CD4-positive, alpha-beta T cell treated with Interleukin-15 for 4 hours (primary cell): ENCODE data around the gene FAM149A.
A peak's percentile ranks its signal among the peaks of the same experiment; 100 is the strongest.

Source experiments
- DNase-seq: peaks from one replicate; pipeline ENCODE4 v3.0.0-alpha.2; 2020; ENCODE audit warnings: low spot score

The FAM149A gene

DNA sequence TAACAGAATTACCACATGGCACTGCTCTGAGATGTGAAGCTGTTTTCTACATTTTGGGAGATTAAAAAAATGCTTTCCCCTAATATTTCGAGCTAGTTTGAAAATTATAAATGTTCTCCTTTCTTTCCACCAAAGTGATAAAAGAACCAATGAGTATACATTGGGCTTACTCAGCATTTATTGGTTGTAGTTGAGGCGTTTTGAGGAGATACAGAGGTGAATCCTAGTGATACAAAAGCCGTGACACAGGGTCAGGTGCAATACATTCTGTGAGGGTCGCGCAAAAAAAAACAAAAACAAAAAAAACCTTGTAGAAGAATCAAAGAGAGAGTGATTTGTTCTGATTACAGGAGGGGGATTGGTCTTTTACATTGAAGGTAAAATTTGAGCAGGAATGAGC is 54.5 kb downstream of the FAM149A start:
- DNase-seq, result no peak

DNA sequence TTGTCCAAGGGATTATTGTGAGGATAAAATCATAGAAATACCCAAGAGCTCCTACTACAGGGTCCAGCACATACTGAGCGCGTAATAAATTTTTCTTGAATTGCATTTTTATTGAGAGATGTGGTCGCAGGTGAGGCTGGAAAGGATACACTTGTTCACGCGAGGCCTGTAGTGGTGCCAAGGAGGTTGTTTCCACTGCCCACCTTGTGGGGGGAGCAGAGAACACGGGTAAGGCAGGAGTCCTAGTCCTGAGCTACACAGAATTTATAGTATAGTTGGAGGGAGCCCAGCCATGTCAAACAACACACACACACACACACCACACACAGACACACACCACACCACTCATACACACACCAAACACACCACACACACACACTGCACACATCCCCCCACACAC is 55.1 kb downstream of the FAM149A start:
- DNase-seq, result no peak

DNA sequence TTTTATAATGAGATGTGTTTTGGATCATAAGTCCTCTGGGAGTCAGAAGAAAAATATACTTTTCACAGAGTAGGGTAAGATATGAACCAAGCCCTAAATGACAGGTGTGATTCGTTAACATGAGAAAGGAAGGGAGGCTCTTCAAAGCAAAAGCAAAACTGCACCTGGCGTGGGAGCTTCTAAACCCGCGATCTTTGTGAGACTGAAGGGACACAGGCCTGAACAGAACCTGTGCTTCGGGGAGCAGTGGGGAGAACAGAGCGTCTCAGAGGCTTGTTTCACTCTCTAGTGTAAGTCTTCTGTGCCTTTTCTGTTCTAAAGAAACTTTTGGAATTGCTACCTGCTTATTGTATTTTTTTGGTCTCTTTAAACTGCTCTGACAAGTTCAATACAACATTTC is 56.6 kb downstream of the FAM149A start:
- DNase-seq, result no peak

DNA sequence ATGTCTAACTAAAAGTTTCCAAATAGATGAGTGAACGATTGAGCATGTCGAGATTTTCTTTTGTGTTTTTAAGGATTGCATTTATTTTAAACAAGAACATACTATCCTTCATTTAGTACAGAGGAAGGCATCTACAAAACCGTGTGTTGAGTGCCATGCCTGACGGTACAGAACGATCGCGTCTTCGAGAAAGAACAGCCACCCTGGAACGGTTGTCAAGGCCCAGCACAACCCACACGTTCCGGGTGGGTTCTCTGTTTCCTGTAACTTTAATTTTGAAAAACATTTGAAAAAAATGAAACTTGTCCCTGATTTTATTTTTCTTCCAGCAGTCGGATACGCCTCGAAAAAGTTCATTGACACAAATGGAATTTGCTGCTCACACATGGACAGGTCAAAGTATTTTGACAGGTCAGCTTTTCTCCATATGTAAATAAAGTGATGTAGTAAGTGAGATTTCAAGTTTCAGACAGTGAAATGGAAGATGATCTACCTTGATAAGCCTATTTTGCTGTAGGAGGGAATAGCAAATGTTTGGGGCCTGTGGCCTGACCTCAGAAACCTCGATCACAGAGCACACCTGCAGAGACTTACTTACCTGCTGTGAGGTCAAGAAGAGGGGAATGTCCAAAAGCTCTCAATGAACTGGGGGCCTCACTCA is 62.5 kb downstream of the FAM149A start:
- no peak for DNase-seq

DNA sequence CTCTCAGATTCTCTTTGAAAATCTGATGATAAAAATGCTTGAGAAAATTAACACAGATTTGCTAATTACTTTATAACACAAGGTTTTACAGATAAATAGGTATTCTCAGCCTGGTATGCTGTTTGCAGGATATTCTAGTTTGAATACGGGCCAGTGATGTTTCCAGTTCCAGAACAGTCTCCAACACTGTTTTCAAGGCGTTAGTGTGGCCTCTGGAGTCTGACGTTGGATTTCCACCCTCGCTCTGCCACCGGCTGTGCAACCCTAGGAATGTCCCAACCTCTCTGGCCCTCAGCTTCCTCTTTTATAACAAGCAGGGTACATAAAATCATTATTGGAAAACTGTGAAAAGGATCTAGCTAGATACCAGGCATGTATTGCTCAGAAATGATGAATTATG is 63.1 kb downstream of the FAM149A start:
- DNase-seq, result no peak

DNA sequence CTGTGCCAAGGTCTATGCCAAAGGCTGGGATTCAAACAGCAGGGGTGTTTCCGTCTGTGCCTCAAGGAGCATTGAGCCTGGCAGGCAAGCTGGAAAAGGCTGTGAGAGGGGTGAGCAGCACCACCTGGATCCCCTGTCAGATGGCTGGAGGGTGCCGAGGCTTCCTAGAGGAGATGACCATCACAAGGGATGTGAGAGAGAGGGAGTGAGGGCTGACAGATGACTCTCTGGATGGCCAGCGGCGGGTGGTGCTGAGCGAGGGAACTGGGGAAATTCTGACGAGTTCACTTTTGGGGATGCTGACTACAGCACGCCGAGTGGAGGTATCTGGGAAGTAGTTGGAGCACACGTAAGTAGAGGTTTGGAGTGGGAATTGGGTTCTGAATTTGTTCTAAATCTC is 64.2 kb downstream of the FAM149A start:
- DNase-seq, result no peak

DNA sequence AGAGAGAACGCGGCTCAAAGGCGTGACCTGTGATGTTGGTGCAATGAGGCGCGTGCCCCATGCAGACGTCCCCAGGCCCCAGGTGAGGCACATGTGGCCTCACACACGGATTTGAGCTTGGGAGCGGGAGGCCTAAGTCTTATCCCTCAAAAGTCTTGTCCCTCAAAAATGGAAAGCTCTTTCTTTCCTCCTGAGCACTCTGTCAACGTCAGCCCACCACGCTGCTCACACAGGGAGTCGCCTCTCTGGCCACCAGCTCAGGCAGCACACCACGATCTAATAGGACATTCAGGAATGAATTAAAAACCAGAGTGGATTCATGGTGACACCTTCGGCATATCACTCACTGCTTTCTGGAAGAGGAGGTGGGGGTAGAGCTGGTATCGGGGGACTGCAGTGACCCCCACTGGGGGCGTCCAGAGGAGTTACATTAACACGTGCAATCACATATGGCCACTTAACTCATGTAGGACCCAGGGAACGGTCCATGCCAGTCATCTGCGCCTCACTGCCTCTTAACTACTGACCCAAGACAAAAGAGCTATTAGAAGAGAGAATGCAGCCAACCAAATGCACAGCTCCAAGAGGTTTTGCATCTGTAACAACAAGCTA is 64.9 kb downstream of the FAM149A start:
- DNase-seq, result no peak

DNA sequence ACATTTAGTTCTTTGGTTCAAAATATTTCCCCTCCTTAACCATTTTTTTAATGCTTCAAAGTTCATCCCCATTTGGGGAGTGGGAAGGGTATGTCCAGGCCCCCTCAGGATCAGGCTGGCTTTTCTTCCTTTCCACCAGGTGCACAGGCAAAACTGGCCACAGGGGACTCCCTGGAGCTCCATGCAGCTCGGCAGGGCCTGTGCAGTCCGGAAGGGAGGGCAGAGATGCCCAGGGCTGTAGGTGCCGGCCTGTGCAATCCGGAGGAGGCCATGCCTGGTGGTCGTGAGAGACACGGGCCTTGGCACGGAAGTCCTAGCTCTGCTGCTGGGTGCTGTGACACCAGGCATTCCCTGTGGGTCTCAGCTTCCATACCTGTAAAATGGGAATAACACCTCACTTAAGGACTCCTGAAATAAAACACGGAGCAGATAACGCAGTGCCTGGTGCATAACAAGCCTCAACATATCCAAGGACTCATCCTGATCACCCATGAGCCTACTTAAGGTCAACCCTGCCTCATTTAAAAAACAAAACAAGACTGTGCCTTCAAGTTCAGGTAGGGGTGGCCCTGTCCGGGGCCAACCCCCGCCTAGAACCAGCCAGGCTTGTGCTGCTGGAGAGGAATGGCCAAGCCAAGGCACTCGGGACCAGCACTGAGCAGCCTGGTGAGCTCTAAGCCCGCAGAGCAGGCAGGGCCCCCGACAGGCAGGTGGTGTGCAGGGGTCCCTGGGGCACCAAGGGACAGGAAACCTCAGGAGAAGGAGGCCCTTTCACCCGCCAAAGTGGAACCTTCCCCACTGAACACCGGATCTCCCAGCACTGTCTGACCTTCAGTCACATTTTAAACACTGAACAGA is 65.7 kb downstream of the FAM149A start:
- no peak for DNase-seq

DNA sequence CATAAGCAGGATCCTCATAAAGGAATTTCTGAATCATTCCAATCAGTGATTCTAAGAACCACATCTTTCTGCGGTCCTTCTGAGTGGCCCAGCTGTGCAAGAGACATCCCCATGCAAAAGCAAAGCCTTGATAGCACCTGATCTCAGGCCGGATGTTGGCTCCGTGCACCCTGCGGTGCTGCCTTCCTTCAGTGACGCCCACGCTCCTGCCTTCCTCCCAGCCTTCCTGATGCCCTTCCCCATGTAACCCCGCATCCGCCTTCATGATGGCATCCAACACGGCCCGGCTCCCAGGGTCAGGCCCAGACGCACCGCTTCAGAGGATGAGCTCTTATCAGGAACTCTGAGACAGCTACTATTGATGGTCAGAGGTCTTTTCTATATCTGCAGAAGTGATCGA is 66.5 kb downstream of the FAM149A start:
- no peak for DNase-seq

DNA sequence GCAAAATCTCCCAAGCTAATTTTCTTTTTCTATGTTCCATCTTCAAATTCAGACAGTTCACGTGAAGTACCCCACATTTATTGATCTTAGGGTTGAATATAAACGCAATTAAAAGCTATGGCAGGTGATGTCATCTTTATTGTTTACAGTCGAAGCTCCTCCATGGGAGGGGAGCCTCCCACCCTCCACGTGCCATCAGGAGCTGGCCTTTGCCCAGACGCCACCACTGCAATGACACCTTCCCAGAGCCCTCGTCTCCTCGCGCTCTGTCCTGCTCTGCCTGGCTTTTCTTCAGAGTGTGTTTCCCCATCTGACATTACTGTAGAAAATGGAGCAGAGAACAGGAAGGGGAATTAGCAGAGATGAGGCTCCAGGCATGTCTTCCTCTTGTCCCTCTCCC is 68.0 kb downstream of the FAM149A start:
- DNase-seq, result no peak

DNA sequence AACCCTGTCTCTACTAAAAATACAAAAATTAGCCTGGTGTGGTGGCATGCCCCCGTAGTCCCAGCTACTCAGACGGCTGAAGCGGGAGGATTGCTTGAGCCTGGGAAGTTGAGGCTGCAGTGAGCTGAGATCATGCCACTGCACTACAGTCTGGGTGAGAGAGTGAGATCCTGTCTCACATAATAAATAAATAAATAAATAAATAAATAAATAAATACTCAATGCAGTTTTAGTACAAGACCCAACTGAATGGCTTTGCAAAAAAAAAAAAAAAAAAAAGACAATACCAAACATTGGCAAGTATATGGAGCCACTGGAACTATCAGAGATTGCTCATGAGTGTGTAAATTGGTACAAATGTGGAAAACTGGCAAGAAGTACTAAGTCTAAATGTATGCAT is 83.6 kb downstream of the FAM149A start:
- no peak for DNase-seq

DNA sequence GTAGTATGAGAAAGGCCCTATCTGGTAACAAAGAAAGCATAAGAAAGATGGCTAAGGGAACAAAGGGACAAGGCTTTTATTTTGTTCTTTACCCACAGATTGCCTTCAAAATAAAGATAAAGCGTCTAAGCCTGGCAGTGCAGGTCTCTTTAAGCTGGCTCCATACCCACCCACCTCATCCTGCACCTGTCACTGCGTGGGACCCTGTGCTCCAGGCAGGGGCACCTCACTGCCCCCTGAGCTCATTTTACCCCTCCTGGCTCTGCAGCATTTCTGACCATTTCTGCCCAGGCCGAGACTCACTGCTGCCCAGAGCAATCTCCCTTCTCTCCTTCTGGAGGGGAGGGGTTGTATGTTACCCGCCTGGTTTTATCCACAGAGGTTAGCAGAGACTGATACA is 85.2 kb downstream of the FAM149A start:
- no peak for DNase-seq

DNA sequence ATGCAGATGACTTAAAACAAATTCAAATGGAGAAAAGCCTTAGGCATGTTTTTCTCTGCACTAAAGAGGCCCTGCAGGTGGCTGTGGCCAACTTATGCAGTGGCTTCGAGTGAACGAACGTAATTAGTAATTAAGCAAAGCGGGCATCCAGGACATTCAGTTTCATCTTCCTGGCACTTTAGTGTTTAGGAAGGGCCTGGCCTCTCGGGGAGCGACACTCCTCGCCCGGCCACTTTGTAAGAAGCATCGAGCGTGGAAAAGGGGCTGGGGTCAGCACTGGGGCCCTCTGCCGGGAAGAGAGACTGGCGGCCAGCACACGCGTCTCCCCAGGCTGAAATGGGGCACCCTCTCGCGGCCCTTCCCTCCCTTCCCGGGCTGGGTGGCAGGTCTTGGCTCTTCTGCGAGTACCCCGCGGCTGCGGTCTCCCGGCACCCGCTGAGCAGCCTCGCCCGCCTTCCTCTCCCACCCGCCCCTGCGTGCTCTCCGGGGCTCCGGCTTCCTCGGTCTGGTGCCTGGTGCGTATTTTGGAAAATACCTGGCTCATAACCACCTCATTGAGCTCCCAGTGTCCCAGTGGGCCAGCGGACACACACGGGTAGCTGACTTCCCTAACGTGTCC is 86.2 kb downstream of the FAM149A start:
- peak; percentile 41 for DNase-seq

DNA sequence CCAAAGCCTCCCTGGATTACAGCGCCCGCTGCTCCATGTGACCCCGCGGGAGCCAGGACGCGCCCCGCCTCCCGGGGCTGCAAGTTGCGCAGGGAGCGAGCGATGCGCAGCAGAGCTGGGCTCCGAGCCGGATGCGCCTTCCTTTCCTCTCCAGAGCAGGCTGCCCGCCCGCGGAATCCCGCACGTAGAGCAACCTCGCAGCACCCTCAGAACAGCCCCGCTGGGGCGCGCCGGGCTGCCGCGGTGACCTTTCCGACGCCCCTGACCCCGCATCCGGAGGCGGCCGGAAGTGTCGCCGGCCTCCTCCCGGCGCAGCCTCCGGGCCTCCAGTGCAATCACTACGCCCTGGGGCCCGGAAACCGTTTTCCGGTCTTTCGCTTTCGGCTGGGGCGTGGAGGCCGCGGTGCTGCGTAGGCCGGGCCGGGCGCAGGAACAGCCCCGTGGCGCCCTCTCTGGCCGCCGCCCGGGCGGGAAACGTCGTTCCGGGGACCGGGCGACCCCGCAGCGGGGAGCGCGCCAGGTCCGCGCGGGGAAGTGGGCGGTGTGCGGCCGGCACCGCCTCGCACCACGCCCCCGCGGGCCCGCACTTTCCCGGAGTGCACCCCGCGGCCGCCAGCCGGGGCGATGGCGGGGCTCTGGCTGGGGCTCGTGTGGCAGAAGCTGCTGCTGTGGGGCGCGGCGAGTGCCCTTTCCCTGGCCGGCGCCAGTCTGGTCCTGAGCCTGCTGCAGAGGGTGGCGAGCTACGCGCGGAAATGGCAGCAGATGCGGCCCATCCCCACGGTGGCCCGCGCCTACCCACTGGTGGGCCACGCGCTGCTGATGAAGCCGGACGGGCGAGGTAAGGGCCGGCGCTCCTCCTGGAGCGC is 86.9 kb downstream of the FAM149A start, which contains the start of gene CYP4V2:
TSS of gene CYP4V2 (plus strand) at position 368 of the 866 bp plus-strand sequence. CDS start at position 625, 257 bp downstream.
- DNase-seq, result peak; percentile 90

DNA sequence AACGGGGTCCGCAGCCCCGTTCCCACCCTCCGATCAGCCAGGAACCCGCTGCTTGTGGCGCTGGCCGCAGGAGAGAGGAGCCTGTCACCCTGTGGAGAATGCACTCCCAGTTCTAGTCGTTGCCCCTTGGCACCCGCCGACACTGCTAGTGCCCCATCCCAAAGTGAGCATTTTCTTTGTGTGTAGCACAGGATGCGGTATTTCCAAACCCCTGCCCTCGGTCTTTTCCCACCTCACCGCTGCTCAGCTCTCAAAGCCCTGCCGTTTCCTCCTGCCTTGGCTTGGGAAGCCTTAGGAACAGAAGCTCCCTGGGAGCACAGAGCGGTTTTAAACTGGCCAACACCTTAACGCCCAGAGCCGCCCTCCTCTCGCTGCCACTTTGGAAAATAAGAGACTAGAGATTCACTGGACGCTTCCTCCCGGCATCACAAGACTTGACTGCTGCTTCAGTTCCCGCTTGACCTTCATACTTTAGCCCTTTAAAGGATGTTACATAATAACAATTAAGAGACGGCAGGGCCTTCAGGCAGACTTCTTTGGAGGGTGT is 87.6 kb downstream of the FAM149A start:
- DNase-seq, result peak; percentile 7

DNA sequence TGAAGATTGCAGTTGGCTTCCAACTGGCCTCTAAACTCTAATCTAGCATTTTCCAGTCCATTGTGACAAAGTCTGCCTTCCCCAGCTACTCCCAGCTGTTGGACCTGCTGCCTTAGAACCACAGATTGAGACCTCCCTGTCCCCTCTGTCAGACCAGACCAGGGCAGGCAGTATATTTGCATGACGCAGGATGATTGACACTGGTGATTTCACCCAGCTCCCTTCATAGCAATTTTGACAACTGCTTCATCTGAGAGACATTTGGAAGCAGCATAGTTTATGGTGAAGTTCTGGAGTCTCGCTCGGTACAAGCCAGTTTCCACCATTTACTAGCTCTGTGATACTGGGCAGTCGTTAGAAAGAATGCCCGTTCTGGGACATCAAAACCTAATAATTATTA is 89.3 kb downstream of the FAM149A start:
- no peak for DNase-seq

DNA sequence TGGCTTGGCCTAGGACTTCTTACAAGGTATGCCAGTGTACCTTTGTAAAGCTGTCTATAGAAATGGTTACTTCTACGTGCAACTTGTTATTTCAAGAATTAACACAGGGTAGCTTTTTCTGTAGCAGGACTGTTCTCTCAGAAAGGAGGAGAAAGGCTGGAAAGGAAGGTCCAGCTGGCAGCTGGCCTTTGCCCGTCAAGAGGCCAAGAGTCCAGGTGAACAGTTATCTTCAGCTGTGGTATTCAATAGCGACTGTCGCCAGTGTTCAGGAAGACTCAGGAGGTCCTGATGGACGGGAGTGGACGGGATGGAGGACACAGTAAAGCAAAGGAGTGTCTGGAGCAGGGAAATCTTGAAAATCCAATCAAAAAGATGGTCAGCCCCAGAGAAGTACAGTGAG is 91.6 kb downstream of the FAM149A start:
- DNase-seq, result no peak

DNA sequence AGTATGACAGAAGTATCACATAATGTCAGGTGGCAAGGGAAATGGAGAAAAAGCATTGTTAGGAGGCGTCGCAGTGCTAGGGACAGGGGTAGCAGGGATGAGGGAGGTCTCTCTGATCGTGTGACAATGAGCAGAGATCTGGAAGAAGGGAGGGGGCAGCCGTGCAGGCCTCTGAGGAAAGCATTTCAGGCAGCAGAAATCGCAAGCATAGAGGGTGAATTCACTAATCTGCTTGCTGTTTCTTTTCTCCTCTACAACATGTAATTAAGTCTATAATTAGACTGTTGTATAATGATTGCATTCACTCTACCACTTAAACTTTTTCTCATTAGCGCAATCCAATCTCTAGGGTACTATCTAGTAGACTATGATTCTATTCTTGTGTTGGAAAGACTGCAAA is 96.0 kb downstream of the FAM149A start:
- DNase-seq, result no peak

DNA sequence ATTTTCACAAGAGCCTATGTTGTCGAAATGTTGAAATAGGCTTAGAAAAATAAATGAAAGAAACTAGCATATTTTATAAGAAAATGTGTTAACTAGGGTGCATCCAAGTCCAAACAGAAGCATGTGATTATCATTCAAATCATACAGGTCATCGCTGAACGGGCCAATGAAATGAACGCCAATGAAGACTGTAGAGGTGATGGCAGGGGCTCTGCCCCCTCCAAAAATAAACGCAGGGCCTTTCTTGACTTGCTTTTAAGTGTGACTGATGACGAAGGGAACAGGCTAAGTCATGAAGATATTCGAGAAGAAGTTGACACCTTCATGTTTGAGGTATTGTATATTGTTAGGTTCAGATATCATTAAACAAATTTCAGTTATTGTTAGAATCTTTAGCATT is 96.5 kb downstream of the FAM149A start:
- DNase-seq, result no peak

DNA sequence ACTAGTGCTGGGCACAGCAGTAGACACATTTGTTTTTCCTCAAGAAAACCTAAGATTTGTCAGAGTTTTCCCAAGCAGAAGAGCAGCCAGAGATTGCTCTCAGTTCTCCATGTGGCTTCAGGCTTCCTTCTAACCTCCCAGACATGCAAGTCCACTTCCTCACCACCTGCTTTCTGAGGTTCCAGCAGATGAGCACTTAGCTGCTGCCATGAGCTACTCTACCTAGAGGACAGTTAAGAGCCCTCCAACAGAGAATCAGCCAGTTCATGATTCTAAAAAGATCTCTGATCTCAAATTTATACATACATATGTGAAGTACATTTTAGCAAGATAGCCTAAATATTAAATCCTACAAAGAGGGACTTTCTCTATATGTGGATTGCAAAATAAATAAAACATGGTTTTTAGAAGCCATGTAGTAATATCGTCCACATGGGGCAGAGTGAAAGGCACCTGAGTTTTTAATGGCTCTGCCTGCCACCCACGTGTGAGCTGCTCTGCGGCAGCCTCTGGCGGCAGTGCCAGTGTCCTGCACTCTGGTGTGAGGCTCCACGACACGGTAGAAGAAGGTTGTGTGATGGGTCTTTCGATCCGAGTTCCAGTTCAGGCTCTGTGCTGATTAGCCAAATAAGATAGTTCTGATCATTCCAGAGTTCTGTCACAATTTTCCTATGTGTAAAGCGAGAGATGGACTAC is 97.2 kb downstream of the FAM149A start:
- DNase-seq, result peak; percentile 60
